ENCODE data around the gene ZNF324B.
"Not testable (repeated sequence)": the region's sequence is repeated elsewhere in the genome, so short reads cannot be mapped to it uniquely, and the experiment has no call there.

ZNF324B gene

GRCh38 chr19:58451358-58452101, at the start of gene ZNF324B:
TSS of gene ZNF324B (plus strand) at chr19:58451622. CDS start at chr19:58453702, 2,080 bp downstream.
- peak; percentile 84 for DNase-seq

GRCh38 chr19:58401840-58402421, 49.5 kb upstream of the ZNF324B start:
- no peak for DNase-seq

GRCh38 chr19:58403920-58404478, 47.4 kb upstream of the ZNF324B start:
- not testable (repeated sequence) for DNase-seq

- DNase-seq = no peak
These were observed 44.4 kb upstream of the ZNF324B start for GRCh38 chr19:58406818-58407657.

- DNase-seq = no peak
These were observed 43.7 kb upstream of the ZNF324B start for GRCh38 chr19:58407658-58408151.

GRCh38 chr19:58408152-58409009, 43.0 kb upstream of the ZNF324B start, which contains the start of gene ZNF584:
TSS of gene ZNF584 (plus strand) at chr19:58408649. CDS start at chr19:58409148, 499 bp downstream.
- DNase-seq = peak; percentile 83

- DNase-seq = no peak
These were observed 42.2 kb upstream of the ZNF324B start for GRCh38 chr19:58409010-58409790.

GRCh38 chr19:58416604-58417003, 34.8 kb upstream of the ZNF324B start:
- no peak for DNase-seq

- DNase-seq = no peak
These were observed 34.4 kb upstream of the ZNF324B start for GRCh38 chr19:58417071-58417470.

GRCh38 chr19:58428617-58429016, 22.8 kb upstream of the ZNF324B start:
- no peak for DNase-seq

- DNase-seq = no peak
These were observed 21.7 kb upstream of the ZNF324B start for GRCh38 chr19:58429745-58430144.

GRCh38 chr19:58434217-58434616, 17.2 kb upstream of the ZNF324B start:
- DNase-seq = no peak

- peak; percentile 91 for DNase-seq
These were observed 11.6 kb upstream of the ZNF324B start, which contains the start of gene ZNF132 for GRCh38 chr19:58439576-58440554. TSS of gene ZNF132 (minus strand) at chr19:58440153. CDS start at chr19:58439821, 332 bp downstream.

GRCh38 chr19:58440556-58440955, 10.9 kb upstream of the ZNF324B start:
- DNase-seq = no peak

- not testable (repeated sequence) for DNase-seq
These were observed 8.4 kb upstream of the ZNF324B start for GRCh38 chr19:58442986-58443385.

GRCh38 chr19:58448860-58449259, 2.6 kb upstream of the ZNF324B start:
- DNase-seq = not testable (repeated sequence)

- not testable (repeated sequence) for DNase-seq
These were observed 1.4 kb upstream of the ZNF324B start for GRCh38 chr19:58449980-58450379.

GRCh38 chr19:58450856-58451357, 515 bp upstream of the ZNF324B start:
- no peak for DNase-seq

- no peak for DNase-seq
These were observed 2.3 kb downstream of the ZNF324B start for GRCh38 chr19:58453743-58454142.
